ENCODE measurements around the gene KCNJ9.

Gene KCNJ9

GRCh38 chr1:160064746-160065145, 16.6 kb upstream of the KCNJ9 start:
- H3K4me3 ChIP-seq: no peak overlapping the region
- no peak overlapping the region for H3K27ac ChIP-seq
- TF ChIP-seq CTCF (IDR thresholded peaks at IDR 0.05): no peak
- DNase-seq (ENCODE audit: low spot score): no peak

- DNase-seq (ENCODE audit: low spot score): no peak
- no peak for TF ChIP-seq CTCF (IDR thresholded peaks at IDR 0.05)
- H3K27ac ChIP-seq: no peak overlapping the region
Observed at GRCh38 chr1:160066829-160067745, 14.3 kb upstream of the KCNJ9 start.

GRCh38 chr1:160068225-160068624, 13.1 kb upstream of the KCNJ9 start:
- H3K4me3 ChIP-seq: no peak overlapping the region
- TF ChIP-seq CTCF (IDR thresholded peaks at IDR 0.05): no peak
- no peak for DNase-seq (ENCODE audit: low spot score)
- no peak overlapping the region for H3K27ac ChIP-seq

More at GRCh38 chr1:160066829-160067745, 14.3 kb upstream of the KCNJ9 start:
- no peak overlapping the region for H3K4me3 ChIP-seq

GRCh38 chr1:160069460-160070231, 11.7 kb upstream of the KCNJ9 start, which contains the start of gene KCNJ10:
Gene KCNJ10 (minus strand): TSS chr1:160070160. CDS start chr1:160042532, 27,628 bp downstream.
- DNase-seq (ENCODE audit: low spot score): no peak
- no peak for TF ChIP-seq CTCF (IDR thresholded peaks at IDR 0.05)
- H3K27ac ChIP-seq: no peak within 1 kb of the TSS
- peak within 1 kb of the TSS; percentile 68 for H3K4me3 ChIP-seq

- H3K4me3 ChIP-seq: peak overlapping the region; percentile 68
- H3K27ac ChIP-seq: no peak overlapping the region
- no peak for DNase-seq (ENCODE audit: low spot score)
- no peak for TF ChIP-seq CTCF (IDR thresholded peaks at IDR 0.05)
Observed at GRCh38 chr1:160070243-160071163, 10.8 kb upstream of the KCNJ9 start.

GRCh38 chr1:160071289-160071688, 10.0 kb upstream of the KCNJ9 start:
- Histone ChIP-seq H3K27ac (no peak overlapping the region), H3K4me3 (no peak overlapping the region)
- TF ChIP-seq CTCF (IDR thresholded peaks at IDR 0.05): no peak
- DNase-seq (ENCODE audit: low spot score): no peak
